Activated naive CD4-positive, alpha-beta T cell treated with anti-CD3 and anti-CD28 coated beads, Interleukin-2, amount 50 U/mL, for 24 hours (primary cell): ENCODE data around the gene EIF4G2.
"Not testable (repeated sequence)": the region's sequence is repeated elsewhere in the genome, so short reads cannot be mapped to it uniquely, and the experiment has no call there.

Experiments
- H3K27ac Mint-ChIP-seq: one replicate; pipeline ENCODE4 v1.8.0; 2021; ENCODE audit warnings: mild to moderate bottlenecking, mixed read lengths
- H3K27me3 Mint-ChIP-seq: one replicate; pipeline ENCODE4 v1.8.0; 2021; ENCODE audit warnings: mixed read lengths
- H3K36me3 Mint-ChIP-seq: one replicate; pipeline ENCODE4 v1.8.0; 2021; ENCODE audit warnings: mixed read lengths
- H3K4me1 Mint-ChIP-seq: one replicate; pipeline ENCODE4 v1.8.0; 2021; ENCODE audit warnings: mixed read lengths
- H3K4me3 Mint-ChIP-seq: one replicate; pipeline ENCODE4 v1.8.0; 2021; ENCODE audit warnings: mild to moderate bottlenecking, mixed read lengths
- H3K9me3 Mint-ChIP-seq: one replicate; pipeline ENCODE4 v1.8.0; 2021; ENCODE audit warnings: mixed read lengths

EIF4G2 gene

DNA sequence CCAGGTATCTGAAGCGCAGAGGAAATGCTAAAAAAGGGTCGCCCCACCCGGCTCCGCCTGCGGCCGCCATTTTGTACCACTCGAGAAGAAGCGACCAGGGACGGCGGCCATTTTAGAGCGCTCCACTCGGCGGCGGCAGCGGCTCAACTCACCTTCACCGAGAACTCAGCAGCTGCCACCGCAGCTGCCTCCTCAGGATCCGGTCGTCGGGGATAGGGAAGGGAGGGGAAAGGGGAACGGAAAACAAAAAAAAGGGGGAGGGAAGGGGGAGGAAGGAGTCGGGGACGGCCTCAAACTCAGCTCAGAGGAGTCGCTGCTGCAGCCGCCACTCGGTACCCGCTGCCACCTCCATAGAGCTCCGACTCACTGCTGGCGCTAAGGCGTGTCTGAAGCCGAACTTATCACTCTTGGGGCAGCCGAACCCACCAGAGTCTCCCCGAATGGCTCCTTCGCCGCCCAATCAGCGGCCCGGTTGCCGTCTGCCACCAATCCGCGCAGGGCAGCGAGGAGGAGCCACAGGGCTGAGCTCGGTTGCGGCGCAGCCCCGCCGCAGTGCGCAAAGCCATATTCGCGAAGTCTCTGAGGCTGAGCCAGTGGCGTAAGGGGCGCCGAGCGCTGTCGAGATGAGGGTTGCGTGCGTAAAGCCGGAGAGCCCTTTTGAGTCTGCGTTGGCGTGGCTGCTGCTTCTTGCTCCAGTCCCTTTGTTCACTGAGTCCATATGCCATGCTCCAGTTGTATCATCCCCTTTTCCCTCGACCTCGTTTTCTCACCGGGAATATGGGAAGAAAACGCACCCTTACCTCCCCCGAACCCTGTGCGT, at the start of gene EIF4G2:
Gene EIF4G2, minus strand, starts transcription at position 374 of the 820 bp plus-strand sequence.
- peaks cover 32% of the 10 kb centered on the region for H3K36me3 Mint-ChIP-seq
- no peaks in the 10 kb centered on the region for H3K27me3 Mint-ChIP-seq
- no peaks in the 10 kb centered on the region for H3K9me3 Mint-ChIP-seq
- H3K27ac Mint-ChIP-seq: peak within 1 kb of the TSS; percentile 98
- H3K4me1 Mint-ChIP-seq: peaks cover 43% of the 10 kb centered on the region
- H3K4me3 Mint-ChIP-seq: peak within 1 kb of the TSS; percentile 94

DNA sequence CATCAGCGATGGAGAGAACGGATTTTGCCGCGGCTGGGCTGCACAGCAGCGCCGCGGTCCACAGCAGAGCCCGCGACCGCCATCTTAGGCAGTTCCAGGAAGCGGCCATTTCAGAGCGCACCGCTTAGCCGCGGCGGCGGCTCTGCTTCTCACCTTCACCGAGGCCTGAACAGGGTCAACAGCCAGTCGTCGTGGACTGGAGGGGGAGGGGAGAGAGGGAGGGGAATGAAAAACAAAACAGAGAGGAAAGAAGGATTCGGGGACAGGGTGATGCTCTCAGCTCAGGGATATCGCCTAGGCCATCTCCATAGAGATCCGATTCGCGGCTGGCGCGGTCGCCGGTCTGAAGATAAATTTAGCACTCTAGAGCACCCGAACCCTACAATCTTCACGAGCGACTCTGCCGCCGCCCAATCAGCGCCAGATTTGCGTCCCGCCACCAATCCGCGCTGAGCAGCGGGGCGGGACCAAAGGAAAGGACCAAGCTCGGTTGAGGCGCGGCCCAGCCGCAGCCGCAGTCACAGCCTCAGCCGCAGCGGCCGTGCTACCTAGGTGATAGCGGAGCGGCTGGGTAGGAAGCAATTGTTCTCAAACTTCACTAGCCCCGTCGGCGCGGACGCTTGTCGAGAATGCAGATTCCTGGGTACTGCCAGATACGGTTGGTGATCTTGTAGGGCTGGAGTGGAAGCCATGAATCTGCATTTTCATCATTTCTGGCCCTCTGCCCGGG, 49.1 kb upstream of the EIF4G2 start, which contains the start of gene ZBED5:
Gene ZBED5, minus strand, starts transcription at position 345 of the 730 bp plus-strand sequence. CDS start 3,108 bp downstream, outside the sequence.
- H3K4me1 Mint-ChIP-seq: peaks cover 57% of the 10 kb centered on the region
- H3K9me3 Mint-ChIP-seq: no peaks in the 10 kb centered on the region
- peak within 1 kb of the TSS; percentile 99 for H3K27ac Mint-ChIP-seq
- peaks cover 16% of the 10 kb centered on the region for H3K36me3 Mint-ChIP-seq
- peak within 1 kb of the TSS; percentile 98 for H3K4me3 Mint-ChIP-seq
- no peaks in the 10 kb centered on the region for H3K27me3 Mint-ChIP-seq

DNA sequence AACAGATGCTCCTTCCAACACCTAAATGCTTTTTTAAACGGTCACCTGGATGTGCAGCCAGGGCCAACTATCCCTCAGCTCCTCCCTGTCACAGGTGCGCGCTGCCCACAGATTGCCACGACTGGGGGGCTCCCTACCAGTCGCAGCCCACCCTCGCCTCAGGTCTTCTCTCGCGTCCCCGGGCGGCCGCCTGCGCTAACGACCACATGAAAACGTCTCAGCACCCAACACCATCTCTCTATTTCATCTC, 48.7 kb upstream of the EIF4G2 start:
- Mint-ChIP-seq H3K4me1 (peaks cover 54% of the 10 kb centered on the region), H3K27ac (peak overlapping the region; percentile 99)

DNA sequence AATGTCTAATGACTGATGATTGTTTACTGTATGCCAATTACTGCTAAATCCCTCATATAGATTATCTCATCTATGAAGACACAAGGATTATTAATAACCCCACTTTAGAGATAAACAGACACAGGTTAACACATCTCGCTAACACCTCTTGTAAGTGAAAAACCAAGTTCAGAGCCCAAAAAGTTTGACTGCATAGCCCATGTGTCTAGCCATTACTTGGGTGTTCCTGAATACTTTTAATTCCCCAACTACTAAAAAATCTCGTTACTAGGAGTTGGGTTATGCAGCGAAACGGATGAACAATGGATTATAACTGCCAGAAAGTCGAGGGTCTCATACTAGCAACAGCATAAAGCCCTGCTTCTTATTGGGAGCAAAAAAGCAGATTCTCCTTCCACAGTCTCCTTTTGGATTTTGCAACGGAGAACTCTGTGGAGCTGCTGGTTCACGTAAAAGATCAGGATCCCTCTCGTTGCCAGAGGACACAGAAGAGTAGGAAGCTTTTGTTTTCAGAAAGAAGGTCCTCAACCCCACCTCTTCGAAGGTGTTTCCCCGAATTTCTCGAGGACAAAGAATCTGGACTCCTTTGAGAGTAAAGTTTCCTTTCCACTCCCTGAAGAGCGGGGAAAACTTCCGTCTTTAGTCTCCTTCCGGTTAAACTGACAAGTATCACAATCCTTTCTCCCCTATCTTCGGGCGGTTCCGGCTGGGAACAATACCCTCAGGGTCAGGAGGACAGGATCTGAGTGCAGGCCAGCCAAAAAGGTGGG, 48.1 kb upstream of the EIF4G2 start:
- peak overlapping the region; percentile 99 for H3K27ac Mint-ChIP-seq
- peaks cover 21% of the 10 kb centered on the region for H3K36me3 Mint-ChIP-seq
- H3K9me3 Mint-ChIP-seq: no peaks in the 10 kb centered on the region
- H3K4me1 Mint-ChIP-seq: peaks cover 54% of the 10 kb centered on the region
- no peaks in the 10 kb centered on the region for H3K27me3 Mint-ChIP-seq
- peak overlapping the region; percentile 98 for H3K4me3 Mint-ChIP-seq

More for the DNA sequence above, 48.7 kb upstream of the EIF4G2 start:
- H3K9me3 Mint-ChIP-seq: no peaks in the 10 kb centered on the region
- peaks cover 16% of the 10 kb centered on the region for H3K36me3 Mint-ChIP-seq
- H3K4me3 Mint-ChIP-seq: peak overlapping the region; percentile 98
- no peaks in the 10 kb centered on the region for H3K27me3 Mint-ChIP-seq

DNA sequence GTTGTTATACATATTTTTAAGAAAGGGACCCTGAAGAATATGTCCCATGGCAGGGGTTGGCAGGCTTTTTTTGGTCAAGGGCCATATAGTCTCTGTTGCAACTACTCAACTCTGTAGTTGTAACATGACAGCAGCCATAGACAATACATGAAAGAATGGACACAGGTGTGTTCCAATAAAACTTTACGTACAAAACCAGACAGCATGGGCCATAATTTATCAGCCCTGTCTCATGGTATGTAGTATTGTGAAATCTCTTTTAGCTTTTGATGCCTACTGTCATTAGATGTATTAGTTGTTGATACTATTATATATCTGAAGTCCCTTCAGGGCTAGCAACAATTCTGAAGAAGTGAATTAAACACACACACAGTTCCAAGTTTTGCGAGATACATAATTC, 46.6 kb upstream of the EIF4G2 start:
- no peaks in the 10 kb centered on the region for H3K9me3 Mint-ChIP-seq
- H3K27me3 Mint-ChIP-seq: no peaks in the 10 kb centered on the region
- H3K36me3 Mint-ChIP-seq: peaks cover 21% of the 10 kb centered on the region
- H3K4me3 Mint-ChIP-seq: no peak overlapping the region
- no peak overlapping the region for H3K27ac Mint-ChIP-seq
- peaks cover 43% of the 10 kb centered on the region for H3K4me1 Mint-ChIP-seq

DNA sequence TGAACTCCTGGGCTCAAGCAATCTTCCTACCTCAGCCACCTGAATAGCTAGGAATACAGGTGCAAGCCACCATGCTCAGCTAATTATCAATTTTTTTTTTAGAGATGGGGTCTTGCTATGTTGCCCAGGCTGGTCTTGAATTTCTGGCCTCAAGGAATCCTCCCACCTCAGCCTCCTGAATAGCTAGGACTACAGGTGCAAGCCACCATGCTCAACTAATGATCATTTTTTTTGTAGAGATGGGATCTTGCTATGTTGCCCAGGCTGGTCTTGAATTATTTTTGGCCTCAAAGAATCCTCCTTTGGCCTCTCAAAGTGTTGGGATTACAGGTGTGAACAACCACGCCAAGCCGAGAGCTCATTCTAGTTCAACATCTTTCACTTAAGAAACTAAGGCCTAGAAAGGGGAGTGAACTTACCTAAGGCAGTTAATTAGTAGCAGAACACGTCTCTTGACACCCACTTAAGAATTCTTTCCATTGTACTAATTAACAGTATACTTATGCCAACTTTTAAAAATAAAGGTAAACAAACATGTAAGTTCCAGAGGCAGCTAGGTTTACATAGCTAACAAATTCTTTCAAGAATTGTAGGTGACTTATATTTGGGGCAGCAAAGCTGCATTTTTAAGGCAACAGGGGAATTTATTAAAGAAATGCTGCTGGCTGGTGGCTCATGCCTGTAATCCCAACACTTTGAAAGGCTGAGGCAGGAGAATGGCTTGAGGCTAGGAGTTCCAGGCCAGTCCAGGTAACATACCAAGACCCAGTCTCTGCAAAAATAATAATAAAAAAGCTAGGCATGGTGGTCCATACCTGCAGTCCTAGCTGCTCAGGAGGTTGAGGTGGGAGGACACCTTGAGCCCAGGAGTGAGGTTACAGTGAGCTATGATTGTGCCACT, 39.5 kb upstream of the EIF4G2 start:
- Mint-ChIP-seq H3K9me3 (no peaks in the 10 kb centered on the region), H3K4me3 (no peak overlapping the region), H3K27me3 (no peaks in the 10 kb centered on the region), H3K4me1 (peaks cover 22% of the 10 kb centered on the region), H3K27ac (peak overlapping the region; percentile 62), H3K36me3 (peaks cover 6% of the 10 kb centered on the region)

DNA sequence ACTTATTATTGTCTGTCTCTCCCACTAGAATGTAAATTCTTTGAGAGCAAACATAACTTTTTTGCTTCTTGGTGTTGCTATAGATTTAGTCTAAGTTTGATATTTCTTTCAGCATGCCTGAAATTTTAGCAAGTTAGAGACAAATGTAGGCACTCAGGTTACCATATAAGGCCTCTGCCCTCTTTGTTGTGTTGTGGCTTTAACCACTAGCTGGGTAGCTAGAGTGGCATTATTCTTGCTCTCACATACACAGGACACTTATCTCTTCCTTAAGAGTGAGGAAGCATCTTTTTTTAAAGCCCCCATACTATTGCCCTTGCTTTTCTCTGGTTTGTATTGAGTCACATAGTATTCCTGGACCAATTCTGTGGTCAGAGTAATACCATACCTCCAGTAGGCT, 37.9 kb upstream of the EIF4G2 start:
- Mint-ChIP-seq H3K36me3 (no peaks in the 10 kb centered on the region), H3K4me1 (peaks cover 15% of the 10 kb centered on the region), H3K4me3 (no peak overlapping the region), H3K27me3 (no peaks in the 10 kb centered on the region), H3K27ac (peak overlapping the region; percentile 25), H3K9me3 (no peaks in the 10 kb centered on the region)

DNA sequence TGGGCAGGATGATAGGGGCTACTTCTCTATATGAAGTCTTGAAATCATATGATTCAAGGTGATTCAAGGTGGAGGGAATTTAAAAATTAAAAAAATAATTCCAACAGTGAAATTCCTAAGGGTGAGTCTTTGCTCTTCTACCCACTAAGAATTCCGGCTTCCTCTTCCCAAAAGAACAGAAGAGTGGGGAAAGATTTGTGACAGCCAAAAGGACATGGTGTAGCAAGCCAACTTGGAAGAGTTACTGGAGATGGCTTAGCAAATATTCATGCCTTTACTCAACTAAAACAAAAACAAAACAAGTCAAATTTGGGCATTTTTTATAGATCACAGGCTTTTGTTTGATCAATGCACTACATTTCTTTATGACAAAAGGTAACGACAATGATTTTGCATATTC, 36.9 kb upstream of the EIF4G2 start:
- no peak overlapping the region for H3K4me3 Mint-ChIP-seq
- H3K27me3 Mint-ChIP-seq: no peaks in the 10 kb centered on the region
- H3K4me1 Mint-ChIP-seq: peaks cover 24% of the 10 kb centered on the region
- no peaks in the 10 kb centered on the region for H3K36me3 Mint-ChIP-seq
- H3K9me3 Mint-ChIP-seq: no peaks in the 10 kb centered on the region
- no peak overlapping the region for H3K27ac Mint-ChIP-seq

DNA sequence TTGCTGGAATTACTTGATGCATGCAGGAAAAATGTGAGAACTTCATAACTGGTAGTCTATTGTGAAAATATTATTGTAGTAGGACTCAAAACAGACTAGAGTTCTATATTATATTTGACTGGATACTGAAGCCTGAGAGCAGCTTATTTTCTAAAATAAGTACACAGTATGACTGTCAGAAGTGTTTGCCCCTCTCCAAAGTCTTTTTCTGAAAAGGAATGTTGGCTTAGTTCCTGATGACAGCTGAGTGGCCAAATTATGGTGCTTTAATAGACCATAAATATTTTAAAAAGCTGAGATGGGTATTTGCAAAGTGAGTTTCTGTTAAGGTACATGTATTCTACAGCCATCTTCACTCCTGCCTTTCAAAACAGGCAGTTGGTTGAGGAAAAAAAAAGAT, 36.1 kb upstream of the EIF4G2 start:
- no peaks in the 10 kb centered on the region for H3K9me3 Mint-ChIP-seq
- H3K4me1 Mint-ChIP-seq: peaks cover 24% of the 10 kb centered on the region
- no peaks in the 10 kb centered on the region for H3K36me3 Mint-ChIP-seq
- no peak overlapping the region for H3K27ac Mint-ChIP-seq
- no peak overlapping the region for H3K4me3 Mint-ChIP-seq
- no peaks in the 10 kb centered on the region for H3K27me3 Mint-ChIP-seq

DNA sequence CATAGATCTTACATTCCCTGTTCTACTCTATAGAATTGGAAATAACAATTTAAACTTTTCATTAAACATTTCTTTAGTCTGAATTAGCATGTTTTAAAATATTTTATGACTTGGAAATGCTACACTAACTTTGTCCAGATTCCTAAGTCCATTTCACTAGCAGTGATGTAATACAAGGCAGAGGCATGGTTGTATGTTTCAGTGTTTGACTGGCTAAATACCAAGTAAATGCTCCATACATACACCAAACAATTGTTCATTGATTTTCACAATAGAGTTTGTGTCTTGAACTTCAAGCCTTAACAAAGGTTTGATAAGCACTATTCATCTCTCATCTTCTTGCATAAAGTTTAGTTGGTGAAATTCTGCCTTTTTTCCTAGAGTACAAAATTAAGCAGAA, 35.6 kb upstream of the EIF4G2 start:
- H3K36me3 Mint-ChIP-seq: no peaks in the 10 kb centered on the region
- H3K27me3 Mint-ChIP-seq: no peaks in the 10 kb centered on the region
- H3K4me1 Mint-ChIP-seq: peaks cover 24% of the 10 kb centered on the region
- no peak overlapping the region for H3K27ac Mint-ChIP-seq
- no peak overlapping the region for H3K4me3 Mint-ChIP-seq
- H3K9me3 Mint-ChIP-seq: no peaks in the 10 kb centered on the region

DNA sequence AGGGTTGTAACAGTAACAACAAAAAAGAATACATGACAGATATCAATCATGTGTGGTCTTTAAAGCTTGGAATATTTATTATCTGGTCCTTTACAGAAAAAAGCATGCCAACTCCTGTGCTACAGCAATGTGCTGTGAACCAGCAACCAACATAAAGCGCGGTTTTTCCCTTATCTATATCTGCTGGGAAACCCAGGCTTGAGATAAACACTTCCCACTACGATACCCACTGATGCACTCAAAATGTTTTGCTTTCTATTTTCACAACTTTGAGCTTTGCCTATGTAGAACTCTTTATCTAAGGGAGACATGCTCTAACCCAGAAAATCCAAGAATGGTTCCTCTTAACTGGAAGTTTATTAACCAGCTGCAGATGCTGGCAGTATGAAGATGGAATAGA, 30.2 kb upstream of the EIF4G2 start:
- Mint-ChIP-seq H3K27ac (no peak overlapping the region), H3K27me3 (no peaks in the 10 kb centered on the region)

DNA sequence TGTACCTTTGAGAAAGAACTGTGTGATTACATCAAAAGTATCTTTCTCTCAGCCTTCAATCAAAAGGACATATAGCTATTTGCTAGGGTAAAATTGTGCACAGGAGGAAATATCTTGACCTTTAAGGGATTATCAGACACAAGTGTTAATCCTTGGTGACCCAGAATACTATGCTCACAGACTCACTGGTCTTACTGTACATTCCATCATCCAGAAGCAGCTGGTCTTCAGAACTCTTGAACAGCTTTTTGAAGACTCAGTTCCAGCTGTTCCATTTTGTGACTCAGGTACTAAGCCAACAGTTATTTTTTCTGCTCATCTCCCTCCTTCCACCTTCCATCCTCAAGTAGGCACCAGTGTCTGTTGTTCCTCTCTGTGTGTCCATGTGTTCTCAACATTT, 29.4 kb upstream of the EIF4G2 start:
- H3K36me3 Mint-ChIP-seq: no peaks in the 10 kb centered on the region
- H3K27me3 Mint-ChIP-seq: no peaks in the 10 kb centered on the region
- no peak overlapping the region for H3K4me3 Mint-ChIP-seq
- H3K4me1 Mint-ChIP-seq: peaks cover 13% of the 10 kb centered on the region
- no peak overlapping the region for H3K27ac Mint-ChIP-seq
- no peaks in the 10 kb centered on the region for H3K9me3 Mint-ChIP-seq

More for the DNA sequence above, 30.2 kb upstream of the EIF4G2 start:
- Mint-ChIP-seq H3K4me3 (no peak overlapping the region), H3K4me1 (peaks cover 13% of the 10 kb centered on the region), H3K36me3 (no peaks in the 10 kb centered on the region), H3K9me3 (no peaks in the 10 kb centered on the region)

DNA sequence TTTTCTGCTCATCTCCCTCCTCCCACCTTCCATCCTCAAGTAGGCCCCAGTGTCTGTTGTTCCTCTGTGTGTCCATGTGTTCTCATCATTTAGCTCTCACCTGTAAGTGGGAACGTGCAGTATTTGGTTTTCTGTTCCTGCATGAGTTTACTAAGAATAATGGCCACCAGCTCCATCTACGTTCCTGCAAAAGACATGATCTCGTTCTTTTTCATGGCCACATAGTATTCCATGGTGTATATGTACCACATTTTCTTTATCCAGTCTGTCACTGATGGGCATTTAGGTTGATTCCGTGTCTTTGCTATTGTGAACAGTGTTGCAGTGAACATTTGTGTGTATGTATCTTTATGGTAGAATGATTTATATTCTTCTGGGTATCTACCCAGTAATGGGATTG, 28.2 kb upstream of the EIF4G2 start:
- H3K9me3 Mint-ChIP-seq, H3K36me3 Mint-ChIP-seq, H3K27ac Mint-ChIP-seq, H3K4me3 Mint-ChIP-seq, H3K27me3 Mint-ChIP-seq: not testable (repeated sequence)
- peaks cover 13% of the 10 kb centered on the region for H3K4me1 Mint-ChIP-seq

DNA sequence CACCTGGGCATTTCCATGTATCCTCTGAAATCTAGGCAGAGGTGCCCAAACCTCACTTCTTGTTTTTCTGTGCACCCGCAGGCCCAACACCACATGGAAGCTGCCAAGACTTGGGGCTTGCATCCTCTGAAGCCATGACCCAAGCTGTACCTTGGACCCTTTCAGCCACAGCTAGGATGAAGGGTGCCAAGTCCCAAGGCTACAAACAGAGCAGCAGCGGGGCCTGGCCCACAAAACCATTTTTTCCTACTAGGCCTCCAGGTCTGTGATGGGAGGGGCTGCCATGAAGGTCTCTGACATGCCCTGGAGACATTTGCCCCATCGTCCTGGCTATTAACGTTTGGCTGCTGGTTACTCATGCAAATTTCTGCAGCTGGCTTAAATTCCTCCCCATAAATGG, 20.4 kb upstream of the EIF4G2 start:
- Mint-ChIP-seq H3K4me3 (no peak overlapping the region), H3K27me3 (no peaks in the 10 kb centered on the region), H3K4me1 (peaks cover 8% of the 10 kb centered on the region)

DNA sequence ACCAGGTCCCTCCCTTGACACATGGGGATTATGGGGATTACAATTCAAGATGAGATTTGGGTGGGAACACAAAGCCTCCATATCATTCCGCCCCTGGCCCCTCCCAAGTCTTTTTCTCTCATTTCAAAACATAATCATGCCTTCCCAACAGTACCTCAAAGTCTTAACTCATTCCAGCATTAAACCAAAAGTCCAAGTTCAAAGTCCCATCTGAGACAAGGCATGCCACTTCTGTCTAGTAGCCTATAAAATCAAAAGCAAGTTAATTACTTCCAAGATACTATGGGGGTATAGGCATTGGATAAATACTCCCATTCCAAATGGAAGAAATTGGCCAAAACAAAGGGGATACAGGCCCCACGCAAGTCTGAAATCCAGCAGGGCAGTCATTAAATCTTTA, 19.7 kb upstream of the EIF4G2 start:
- H3K4me1 Mint-ChIP-seq: peaks cover 8% of the 10 kb centered on the region
- no peaks in the 10 kb centered on the region for H3K27me3 Mint-ChIP-seq
- H3K36me3 Mint-ChIP-seq: peaks cover 6% of the 10 kb centered on the region
- no peaks in the 10 kb centered on the region for H3K9me3 Mint-ChIP-seq
- no peak overlapping the region for H3K4me3 Mint-ChIP-seq
- H3K27ac Mint-ChIP-seq: no peak overlapping the region

More for the DNA sequence above, 20.4 kb upstream of the EIF4G2 start:
- no peak overlapping the region for H3K27ac Mint-ChIP-seq
- no peaks in the 10 kb centered on the region for H3K9me3 Mint-ChIP-seq
- peaks cover 6% of the 10 kb centered on the region for H3K36me3 Mint-ChIP-seq
